A549 (cell line): Measurements from ENCODE around the gene TMED4. TPM values are rescaled to one million over a fixed set of nuclear protein-coding genes. Genes with fewer than 3 reads are reported as not detected.

ENCODE experiments used
- ATAC-seq, 2 experiments: fragments of 200-7000 bp in 1 of 2; fragments of >200 bp in 1 of 2; cut with Nextera tagmentation in 1 of 2; cut with Tn5 transposase in 1 of 2; 3 replicates each; pipeline versions ENCODE4 v1.8.0 to v1.9.1; 2018 to 2020; ENCODE audit warnings: mild to moderate bottlenecking in 1 of 2, moderate library complexity in 1 of 2
- CTCF ChIA-PET: fragments of 300-600 bp; sonication (Branson Sonifier 250); formaldehyde crosslinking; extraction: SDS; loops from one replicate; lab custom pipeline; 2021; ENCODE audit warnings: antibody characterized with exemption, inconsistent platforms; lab: Yijun Ruan, JAX
- POLR2A ChIA-PET: fragments of 350-600 bp; formaldehyde crosslinking; extraction: SDS; loops from one replicate; lab custom pipeline; 2021; ENCODE audit warnings: antibody characterized with exemption, inconsistent platforms; lab: Yijun Ruan, JAX
- DNase-seq, 2 experiments: peaks; one replicate each; pipeline versions ENCODE4 v3.0.0 to v3.0.0-alpha.2; 2011 to 2016; ENCODE audit warnings: low read depth in 1 of 2, low spot score in 1 of 2
- FAIRE-seq: peaks from 2 replicates; lab custom pipeline; 2011; peaks lifted over from hg19 to GRCh38; lab: Jason Lieb, UNC
- H3K27ac ChIP-seq, 2 experiments: fragments of >200 bp; sonication (Bioruptor Twin); formaldehyde crosslinking; 3 replicates each; pipeline ENCODE4 v1.5.1; 2016 to 2017
- H3K4me1 ChIP-seq: fragments of >200 bp; sonication (Bioruptor Twin); formaldehyde crosslinking; 3 replicates; pipeline ENCODE4 v1.6.1; 2016
- H3K4me2 ChIP-seq: fragments of >200 bp; sonication (Bioruptor Twin); formaldehyde crosslinking; 3 replicates; pipeline ENCODE4 v1.6.1; 2016
- H3K4me3 ChIP-seq: fragments of >200 bp; sonication (Bioruptor Twin); formaldehyde crosslinking; 3 replicates; pipeline ENCODE4 v1.5.1; 2016
- H3K9me3 ChIP-seq: fragments of >200 bp; sonication (Bioruptor Twin); formaldehyde crosslinking; 3 replicates; pipeline ENCODE4 v1.6.1; 2016
- BCL3 ChIP-seq: fragments of >200 bp; sonication (Bioruptor Twin); formaldehyde crosslinking; IDR thresholded peaks from 3 replicates; pipeline ENCODE4 v1.6.1; 2016
- CBX2 ChIP-seq: fragments of 200-600 bp; sonication (generic); IDR thresholded peaks from 2 replicates; pipeline ENCODE4 v1.6.1; 2016; ENCODE audit warnings: low read depth, mild to moderate bottlenecking, borderline replicate concordance
- CEBPB ChIP-seq, 2 experiments: fragments of >200 bp in 1 of 2; sonication (Bioruptor Twin) in 1 of 2; formaldehyde crosslinking in 1 of 2; IDR thresholded peaks; 2 replicates each; pipeline ENCODE4 v1.6.1; 2012 to 2016
- CHD4 ChIP-seq: fragments of 200-600 bp; sonication (generic); IDR thresholded peaks from 2 replicates; pipeline ENCODE4 v1.6.1; 2016; ENCODE audit warnings: antibody characterized with exemption, mild to moderate bottlenecking, borderline replicate concordance
- CTCF ChIP-seq: fragments of >200 bp; sonication (Bioruptor Twin); formaldehyde crosslinking; IDR thresholded peaks from 3 replicates; pipeline ENCODE4 v1.5.1; 2016
- E2F6 ChIP-seq: IDR thresholded peaks from 2 replicates; pipeline ENCODE4 v1.6.1; 2012; ENCODE audit warnings: low read depth, borderline replicate concordance
- EHMT2 ChIP-seq: fragments of 200-600 bp; sonication (generic); IDR thresholded peaks from 2 replicates; pipeline ENCODE4 v1.6.1; 2016; ENCODE audit warnings: antibody characterized with exemption, low read depth, mild to moderate bottlenecking, moderate library complexity
- FOSL2 ChIP-seq, 2 experiments: fragments of 450-650 bp in 1 of 2; fragments of >200 bp in 1 of 2; sonication (Bioruptor Twin) in 1 of 2; formaldehyde crosslinking; IDR thresholded peaks; 2 replicates each; pipeline versions ENCODE4 v1.5.0 to v1.6.1; 2016 to 2020; ENCODE audit warnings: mild to moderate bottlenecking in 1 of 2, moderate library complexity in 1 of 2
- HDAC2 ChIP-seq: fragments of 200-600 bp; sonication (generic); IDR thresholded peaks from 2 replicates; pipeline ENCODE4 v1.6.1; 2016
- HOXB13 ChIP-seq: fragments of 250-450 bp; sonication (Bioruptor Pico); IDR thresholded peaks from 2 replicates; pipeline ENCODE4 v1.5.0; 2020; ENCODE audit warnings: low read depth, mild to moderate bottlenecking, moderate library complexity
- JUN ChIP-seq, 2 experiments: fragments of >200 bp; sonication (Bioruptor Twin); formaldehyde crosslinking; IDR thresholded peaks; 2 replicates in 1 of 2; 3 replicates in 1 of 2; pipeline ENCODE4 v1.6.1; 2016 to 2017
- KDM1A ChIP-seq: fragments of 200-600 bp; sonication (generic); IDR thresholded peaks from 2 replicates; pipeline ENCODE4 v1.6.1; 2016; ENCODE audit warnings: low read depth, mild to moderate bottlenecking
- MYC ChIP-seq: IDR thresholded peaks from 2 replicates; pipeline ENCODE4 v1.6.1; 2012; ENCODE audit warnings: mild to moderate bottlenecking, inconsistent platforms, low read length, improper control_type of control experiment, borderline replicate concordance
- NR3C1 ChIP-seq: fragments of >200 bp; sonication (Bioruptor Twin); formaldehyde crosslinking; IDR thresholded peaks from 3 replicates; pipeline ENCODE4 v1.6.1; 2017
- PBX3 ChIP-seq: IDR thresholded peaks from 2 replicates; pipeline ENCODE4 v1.6.1; 2012
- RAD21 ChIP-seq, 2 experiments: fragments of >200 bp in 1 of 2; sonication (Bioruptor Twin) in 1 of 2; formaldehyde crosslinking in 1 of 2; IDR thresholded peaks in 1 of 2; conservative IDR thresholded peaks in 1 of 2; 2 replicates in 1 of 2; 3 replicates in 1 of 2; pipeline ENCODE4 v1.6.1; 2012 to 2018; ENCODE audit warnings: inconsistent platforms in 1 of 2
- RCOR1 ChIP-seq: fragments of 150-350 bp; IDR thresholded peaks from 2 replicates; pipeline ENCODE4 v1.6.1; 2014; ENCODE audit warnings: antibody characterized with exemption, low read length, low read depth
- SMC3 ChIP-seq: fragments of >200 bp; sonication (Bioruptor Twin); formaldehyde crosslinking; IDR thresholded peaks from 3 replicates; pipeline ENCODE4 v1.6.1; 2018; ENCODE audit warnings: inconsistent platforms
- ZC3H11A ChIP-seq: fragments of 450-650 bp; IDR thresholded peaks from 2 replicates; pipeline ENCODE4 v1.6.1; 2014; ENCODE audit warnings: antibody characterized with exemption, mild to moderate bottlenecking
- ZNF302 ChIP-seq: fragments of 250-450 bp; sonication (Bioruptor Pico); IDR thresholded peaks from 2 replicates; pipeline ENCODE4 v1.9.0; 2021; ENCODE audit warnings: inconsistent platforms, mild to moderate bottlenecking, moderate library complexity
- WGBS: methylation state at CpG from one replicate; pipeline ENCODE4 v1.1.6; 2017; ENCODE audit errors: missing lambda C conversion rate; 5-methylcytosine and 5-hydroxymethylcytosine counted together
- polyA plus RNA-seq, 4 experiments: library from polyadenylated mRNA; depleted of rRNA in 3 of 4; stranded (reverse); fragments of >200 nt; fragmentation: RNase III in 1 of 4; extraction: RNeasy Plus Mini Kit Qiagen cat#74134 plus additional on column Dnase treatment in 1 of 4; gene quantifications; 2 replicates in 3 of 4; 3 replicates in 1 of 4; pipeline ENCODE4 v1.2.3, GENCODE V29; 2011 to 2017

The TMED4 gene
- polyA plus RNA-seq, 2 of the 4 experiments (the other 2 are of a cell fraction), result 55.1 to 68.3 TPM

- TF ChIP-seq CTCF (no peak), ZNF302 (CRISPR knock-in tag) (no peak), HDAC2 (no peak), PBX3 (0 out of 2 replicates have a peak, but pooled peaks have one; percentile 10), EHMT2 (no peak), CHD4 (no peak), FOSL2 (IDR thresholded peaks at IDR 0.05) (no peak), FOSL2 (CRISPR knock-in tag; IDR thresholded peaks at IDR 0.05) (peak; percentile 62), RAD21 (conservative IDR thresholded peaks at IDR 0.05 in 1 of 2, IDR thresholded peaks at IDR 0.05 in 1 of 2) (no peak), ZC3H11A (no peak), HOXB13 (CRISPR knock-in tag) (0 out of 2 replicates have a peak, but pooled peaks have one; percentile 30), JUN (IDR thresholded peaks at IDR 0.05) (no peak), NR3C1 (no peak)
Measured at GRCh38 chr7:44561962-44562621, 19.9 kb downstream of the TMED4 start (continued).

- Histone ChIP-seq H3K4me3 (no peak overlapping the region), H3K9me3 (no peaks in the 10 kb centered on the region), H3K27ac (peak overlapping the region in 1 of 2 experiments; percentile 85; a peak in 4 of 6 replicates), H3K4me1 (peaks cover 25% of the 10 kb centered on the region), H3K4me2 (peak overlapping the region; percentile 54)
- POLR2A ChIA-PET, result no interaction called here
- CTCF ChIA-PET, result interaction anchor here (1.0 to 2.5 kb wide), 3 partner anchors 10 to 320 kb away, joined by 3 to 6 read pairs (median 6); no protein-coding TSS in a partner anchor
- TF ChIP-seq HOXB13 (CRISPR knock-in tag), result no peak
- no peak for TF ChIP-seq BCL3
- no peak for TF ChIP-seq CHD4
- TF ChIP-seq KDM1A, result no peak
- no peak for TF ChIP-seq SMC3
- no peak for TF ChIP-seq RCOR1
- no peak for TF ChIP-seq E2F6
- no peak for TF ChIP-seq CBX2
- no peak for TF ChIP-seq CEBPB (IDR thresholded peaks at IDR 0.05)
- no peak for TF ChIP-seq HDAC2
- TF ChIP-seq MYC, result no peak
- no peak for FAIRE-seq
- ATAC-seq, result no peak; a peak in 1 of 6 replicates
- no peak for DNase-seq
- WGBS, result 95% methylated on average over 6 of the region's 6 CpGs
Measured at GRCh38 chr7:44561481-44561880, 20.6 kb downstream of the TMED4 start.
